ENCODE data around the gene USP21.

DNA sequence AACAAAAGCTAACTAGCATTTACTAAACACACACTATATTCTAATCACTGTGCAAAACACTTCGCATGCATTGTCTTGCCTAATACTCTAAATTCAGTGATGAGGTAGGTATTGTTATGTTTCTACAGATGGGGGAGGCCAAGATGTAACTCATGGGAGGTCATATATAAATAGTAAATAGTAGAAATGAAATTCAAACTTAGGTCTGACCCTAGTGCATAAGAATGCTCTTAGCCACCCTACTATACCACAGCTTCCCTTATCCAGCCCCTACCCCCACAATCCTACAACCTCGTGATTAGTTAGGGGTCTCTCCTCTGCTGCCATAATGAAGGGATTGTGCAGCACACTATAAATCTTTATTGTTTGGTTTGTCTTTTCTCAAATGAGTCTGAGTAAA lies 44.7 kb upstream of the USP21 start:
- TF ChIP-seq FOXM1 (IDR thresholded peaks at IDR 0.05; ENCODE audit: borderline replicate concordance, low read depth) (no peak), EGR1 (IDR thresholded peaks at IDR 0.05) (no peak), TAF1 (IDR thresholded peaks at IDR 0.05; ENCODE audit: low read depth) (no peak), RAD21 (IDR thresholded peaks at IDR 0.05; ENCODE audit: low read depth) (no peak), YY1 (IDR thresholded peaks at IDR 0.05; ENCODE audit: low read depth) (no peak), TEAD4 (IDR thresholded peaks at IDR 0.05) (no peak), EP300 (IDR thresholded peaks at IDR 0.05; ENCODE audit: borderline replicate concordance) (no peak), NFIC (IDR thresholded peaks at IDR 0.05) (no peak), CREB1 (IDR thresholded peaks at IDR 0.05; ENCODE audit: low read depth) (no peak), ZBTB7A (IDR thresholded peaks at IDR 0.05; ENCODE audit: low read depth) (no peak)
- TF ChIP-seq, protein P1, sequence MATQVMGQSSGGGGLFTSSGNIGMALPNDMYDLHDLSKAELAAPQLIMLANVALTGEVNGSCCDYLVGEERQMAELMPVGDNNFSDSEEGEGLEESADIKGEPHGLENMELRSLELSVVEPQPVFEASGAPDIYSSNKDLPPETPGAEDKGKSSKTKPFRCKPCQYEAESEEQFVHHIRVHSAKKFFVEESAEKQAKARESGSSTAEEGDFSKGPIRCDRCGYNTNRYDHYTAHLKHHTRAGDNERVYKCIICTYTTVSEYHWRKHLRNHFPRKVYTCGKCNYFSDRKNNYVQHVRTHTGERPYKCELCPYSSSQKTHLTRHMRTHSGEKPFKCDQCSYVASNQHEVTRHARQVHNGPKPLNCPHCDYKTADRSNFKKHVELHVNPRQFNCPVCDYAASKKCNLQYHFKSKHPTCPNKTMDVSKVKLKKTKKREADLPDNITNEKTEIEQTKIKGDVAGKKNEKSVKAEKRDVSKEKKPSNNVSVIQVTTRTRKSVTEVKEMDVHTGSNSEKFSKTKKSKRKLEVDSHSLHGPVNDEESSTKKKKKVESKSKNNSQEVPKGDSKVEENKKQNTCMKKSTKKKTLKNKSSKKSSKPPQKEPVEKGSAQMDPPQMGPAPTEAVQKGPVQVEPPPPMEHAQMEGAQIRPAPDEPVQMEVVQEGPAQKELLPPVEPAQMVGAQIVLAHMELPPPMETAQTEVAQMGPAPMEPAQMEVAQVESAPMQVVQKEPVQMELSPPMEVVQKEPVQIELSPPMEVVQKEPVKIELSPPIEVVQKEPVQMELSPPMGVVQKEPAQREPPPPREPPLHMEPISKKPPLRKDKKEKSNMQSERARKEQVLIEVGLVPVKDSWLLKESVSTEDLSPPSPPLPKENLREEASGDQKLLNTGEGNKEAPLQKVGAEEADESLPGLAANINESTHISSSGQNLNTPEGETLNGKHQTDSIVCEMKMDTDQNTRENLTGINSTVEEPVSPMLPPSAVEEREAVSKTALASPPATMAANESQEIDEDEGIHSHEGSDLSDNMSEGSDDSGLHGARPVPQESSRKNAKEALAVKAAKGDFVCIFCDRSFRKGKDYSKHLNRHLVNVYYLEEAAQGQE (IDR thresholded peaks at IDR 0.05; ENCODE audit: low read depth), result no peak

Measured in Ishikawa (cell line).